NOMO-1 (cell line): ENCODE results near the gene PYGM.

ENCODE experiments used
- DNase-seq, 2 experiments: peaks; one replicate each; lab custom pipeline; 2025; ENCODE audit not compliant: unreplicated experiment in 2 of 2; lab: John Stamatoyannopoulos, UW

PYGM gene

GRCh38 chr11:64754919-64755662 lies 4.7 kb downstream of the PYGM start:
- DNase-seq = no peak

- DNase-seq = no peak
Measured at GRCh38 chr11:64754124-64754918, 5.5 kb downstream of the PYGM start.

- no peak for DNase-seq
Measured at GRCh38 chr11:64753380-64754123, 6.2 kb downstream of the PYGM start.

GRCh38 chr11:64753019-64753379 lies 6.8 kb downstream of the PYGM start:
- DNase-seq = no peak

GRCh38 chr11:64752175-64752970 lies 7.4 kb downstream of the PYGM start:
- no peak for DNase-seq

- DNase-seq = no peak
Measured at GRCh38 chr11:64751580-64751979, 8.2 kb downstream of the PYGM start.

- DNase-seq = no peak
Measured at GRCh38 chr11:64751136-64751535, 8.6 kb downstream of the PYGM start.

GRCh38 chr11:64750361-64751054 lies 9.3 kb downstream of the PYGM start:
- no peak for DNase-seq

- no peak for DNase-seq
Measured at GRCh38 chr11:64747961-64748665, 11.7 kb downstream of the PYGM start.

- DNase-seq = no peak
Measured at GRCh38 chr11:64746486-64746885, 13.3 kb downstream of the PYGM start.

- DNase-seq = peak in 1 of 2 experiments; percentile 61
Measured at GRCh38 chr11:64745521-64746328, 14.0 kb downstream of the PYGM start.

GRCh38 chr11:64745189-64745520 lies 14.6 kb downstream of the PYGM start:
- peak; percentile 66 to 68 for DNase-seq

- DNase-seq = no peak
Measured at GRCh38 chr11:64744544-64745188, 15.1 kb downstream of the PYGM start.

GRCh38 chr11:64743591-64744543 lies 15.9 kb downstream of the PYGM start, which contains the start of gene RASGRP2:
Gene RASGRP2 (minus strand): TSS chr11:64744142. CDS start chr11:64742866, 1,276 bp downstream.
- DNase-seq = peak; percentile 75 to 86

- peak; percentile 63 to 86 for DNase-seq
Measured at GRCh38 chr11:64742889-64743590, 16.7 kb downstream of the PYGM start.

GRCh38 chr11:64742087-64742888 lies 17.5 kb downstream of the PYGM start:
- peak; percentile 43 to 52 for DNase-seq
